Bronchial epithelial cell (primary cell): ENCODE data around the gene LRP1B. TPM values are rescaled to one million over a fixed set of nuclear protein-coding genes. Genes with fewer than 3 reads are reported as not detected.

Experiments
- DNase-seq: peaks from one replicate; pipeline ENCODE4 v3.0.0-alpha.2; 2010; ENCODE audit warnings: low read depth
- FAIRE-seq: peaks from 2 replicates; lab custom pipeline; 2011; peaks lifted over from hg19 to GRCh38; lab: Jason Lieb, UNC
- H3K27me3 ChIP-seq: 2 replicates; pipeline ENCODE4 v1.5.1; 2011; ENCODE audit warnings: low read length; ENCODE audit not compliant: control insufficient read depth, insufficient read depth
- H3K36me3 ChIP-seq: 2 replicates; pipeline ENCODE4 v1.5.1; 2011; ENCODE audit warnings: low read length; ENCODE audit not compliant: control insufficient read depth, insufficient read depth
- H3K4me3 ChIP-seq: 2 replicates; pipeline ENCODE4 v1.5.1; 2011; ENCODE audit warnings: mild to moderate bottlenecking, low read depth, low read length, control low read depth
- CTCF ChIP-seq: IDR thresholded peaks from 2 replicates; pipeline ENCODE4 v1.5.1; 2011; ENCODE audit warnings: mild to moderate bottlenecking, moderate library complexity, low read length, control low read depth, inconsistent platforms; ENCODE audit not compliant: insufficient read depth, severe bottlenecking
- total RNA-seq: library from RNA; depleted of rRNA; stranded (reverse); fragments of >200 nt; gene quantifications from 2 replicates; pipeline ENCODE4 v1.2.1, GENCODE V29; 2014

The LRP1B gene
- total RNA-seq, 1 donor from 2014 or later: under 0.01 TPM

GRCh38 chr2:141889788-141890187, 241.0 kb downstream of the LRP1B start:
- Histone ChIP-seq H3K27me3 (no peaks in the 10 kb centered on the region), H3K36me3 (no peaks in the 10 kb centered on the region), H3K4me3 (no peak overlapping the region)
- DNase-seq: no peak
- FAIRE-seq: no peak
- no peak for TF ChIP-seq CTCF

- Histone ChIP-seq H3K4me3 (no peak overlapping the region), H3K36me3 (no peaks in the 10 kb centered on the region), H3K27me3 (no peaks in the 10 kb centered on the region)
- TF ChIP-seq CTCF: no peak
- DNase-seq: no peak
- no peak for FAIRE-seq
These were observed 241.7 kb downstream of the LRP1B start for GRCh38 chr2:141888987-141889555.

- no peaks in the 10 kb centered on the region for H3K27me3 ChIP-seq
- TF ChIP-seq CTCF: no peak
- H3K4me3 ChIP-seq: no peak overlapping the region
- FAIRE-seq (no peak), DNase-seq (no peak)
- H3K36me3 ChIP-seq: no peaks in the 10 kb centered on the region
These were observed 243.5 kb downstream of the LRP1B start for GRCh38 chr2:141887363-141887762.

GRCh38 chr2:141878016-141878415, 252.8 kb downstream of the LRP1B start:
- FAIRE-seq: no peak

GRCh38 chr2:141871913-141872634, 258.7 kb downstream of the LRP1B start:
- no peak for TF ChIP-seq CTCF
- FAIRE-seq: no peak

More at GRCh38 chr2:141878016-141878415, 252.8 kb downstream of the LRP1B start:
- H3K27me3 ChIP-seq: no peaks in the 10 kb centered on the region
- H3K4me3 ChIP-seq: no peak overlapping the region
- no peak for TF ChIP-seq CTCF
- no peak for DNase-seq
- no peaks in the 10 kb centered on the region for H3K36me3 ChIP-seq

More at GRCh38 chr2:141871913-141872634, 258.7 kb downstream of the LRP1B start:
- no peaks in the 10 kb centered on the region for H3K36me3 ChIP-seq
- H3K4me3 ChIP-seq: no peak overlapping the region
- no peaks in the 10 kb centered on the region for H3K27me3 ChIP-seq
- DNase-seq: no peak
